Measurements from ENCODE around the gene CCDC201. TPM values are rescaled to one million over a fixed set of nuclear protein-coding genes. Genes with fewer than 3 reads are reported as not detected.

CCDC201 gene
- polyA plus RNA-seq, 3 donors, result not detected

- Histone ChIP-seq H3K36me3 (replicated peaks in 1 of 2; ENCODE audit: control insufficient read depth in 1 of 2, insufficient read depth in 2 of 2, low read length in 2 of 2) (no peaks in the 10 kb centered on the region), H2AFZ (ENCODE audit: insufficient read depth, low read depth, low read length, poor library complexity, severe bottlenecking) (no peak overlapping the region), H3K27me3 (ENCODE audit: control insufficient read depth in 2 of 2, insufficient read depth in 2 of 2, low read length in 2 of 2) (peaks cover 27 to 46% of the 10 kb centered on the region in 2 donors), H3K27ac (ENCODE audit: low read depth in 1 of 2, low read length in 2 of 2) (no peak overlapping the region), H3K9ac (ENCODE audit: insufficient read depth, low read length, poor library complexity, severe bottlenecking) (no peak overlapping the region), H3K4me3 (replicated peaks in 1 of 3; ENCODE audit: low read depth in 2 of 3, low read length in 3 of 3) (no peak overlapping the region), H3K4me2 (replicated peaks; ENCODE audit: extremely low read depth, low read length, poor library complexity, severe bottlenecking) (no peak overlapping the region), H3K9me3 (replicated peaks in 1 of 2; ENCODE audit: control insufficient read depth in 1 of 2, insufficient read depth in 1 of 2, low read length in 2 of 2) (peaks cover 0 to 15% of the 10 kb centered on the region in 2 donors), H4K20me1 (ENCODE audit: insufficient read depth, low read length) (no peaks in the 10 kb centered on the region), H3K79me2 (ENCODE audit: insufficient read depth, low read length) (no peaks in the 10 kb centered on the region), H3K4me1 (ENCODE audit: control insufficient read depth in 1 of 2, insufficient read depth in 2 of 2, low read length in 2 of 2) (no peaks in the 10 kb centered on the region)
- intact Hi-C loops (cut with micrococcal nuclease), result no loop called here
- TF ChIP-seq, protein P1, sequence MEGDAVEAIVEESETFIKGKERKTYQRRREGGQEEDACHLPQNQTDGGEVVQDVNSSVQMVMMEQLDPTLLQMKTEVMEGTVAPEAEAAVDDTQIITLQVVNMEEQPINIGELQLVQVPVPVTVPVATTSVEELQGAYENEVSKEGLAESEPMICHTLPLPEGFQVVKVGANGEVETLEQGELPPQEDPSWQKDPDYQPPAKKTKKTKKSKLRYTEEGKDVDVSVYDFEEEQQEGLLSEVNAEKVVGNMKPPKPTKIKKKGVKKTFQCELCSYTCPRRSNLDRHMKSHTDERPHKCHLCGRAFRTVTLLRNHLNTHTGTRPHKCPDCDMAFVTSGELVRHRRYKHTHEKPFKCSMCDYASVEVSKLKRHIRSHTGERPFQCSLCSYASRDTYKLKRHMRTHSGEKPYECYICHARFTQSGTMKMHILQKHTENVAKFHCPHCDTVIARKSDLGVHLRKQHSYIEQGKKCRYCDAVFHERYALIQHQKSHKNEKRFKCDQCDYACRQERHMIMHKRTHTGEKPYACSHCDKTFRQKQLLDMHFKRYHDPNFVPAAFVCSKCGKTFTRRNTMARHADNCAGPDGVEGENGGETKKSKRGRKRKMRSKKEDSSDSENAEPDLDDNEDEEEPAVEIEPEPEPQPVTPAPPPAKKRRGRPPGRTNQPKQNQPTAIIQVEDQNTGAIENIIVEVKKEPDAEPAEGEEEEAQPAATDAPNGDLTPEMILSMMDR (IDR thresholded peaks at IDR 0.05), result peak; percentile 61
- DNase-seq, result no peak
- H3K9me3 Mint-ChIP-seq, result peaks cover 0 to 7% (median 0%) of the 10 kb centered on the region in 7 donors
- no CpG with 5 or more reads among the region's 6 CpGs for WGBS (ENCODE audit: insufficient coverage)
- H3K27me3 Mint-ChIP-seq (ENCODE audit: low read depth in 3 of 3), result peaks cover 36 to 66% (median 53%) of the 10 kb centered on the region in 3 donors
- no peak overlapping the region for H3K27ac Mint-ChIP-seq
- H3K4me1 Mint-ChIP-seq, result no peaks in the 10 kb centered on the region
- H3K36me3 Mint-ChIP-seq, result no peaks in the 10 kb centered on the region
- H3K4me3 Mint-ChIP-seq, result no peak overlapping the region
Observed at GRCh38 chr7:45890902-45891461, 18.1 kb upstream of the CCDC201 start.

DNA sequence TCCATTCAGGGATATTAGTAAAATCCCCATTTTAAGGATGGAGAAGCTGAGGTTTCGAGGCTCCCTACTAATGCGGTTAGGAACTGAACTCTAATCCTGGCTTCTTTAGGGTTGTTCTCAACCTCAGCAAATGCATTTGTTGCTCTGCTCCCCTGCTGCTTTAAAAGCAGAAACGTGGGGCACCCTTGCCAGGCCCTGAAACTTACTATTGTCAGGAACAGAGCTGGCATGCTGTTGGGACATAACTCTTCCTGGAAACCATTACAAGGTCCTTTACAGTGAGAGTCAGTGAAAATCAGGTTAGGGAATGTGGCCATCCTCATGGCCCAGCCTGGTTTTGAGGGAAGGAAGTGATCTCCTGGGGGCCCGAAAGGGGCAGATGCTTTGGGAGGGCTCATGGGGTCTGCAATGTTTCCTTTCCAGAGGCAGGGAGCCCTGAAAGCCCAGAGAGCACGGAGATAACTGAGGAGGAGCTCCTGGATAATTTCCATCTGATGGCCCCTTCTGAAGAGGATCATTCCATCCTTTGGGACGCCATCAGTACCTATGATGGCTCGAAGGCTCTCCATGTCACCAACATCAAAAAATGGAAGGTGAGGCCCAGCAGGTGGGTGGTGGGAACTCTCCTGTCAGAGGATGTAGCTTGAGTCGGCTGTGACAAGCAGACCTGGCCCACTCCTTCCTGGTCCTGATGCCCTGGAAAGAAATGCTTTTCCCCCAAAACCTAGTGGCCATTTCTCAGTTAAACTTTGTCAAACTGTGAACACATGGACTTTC lies 17.4 kb upstream of the CCDC201 start:
- H3K4me3 ChIP-seq (replicated peaks in 1 of 3; ENCODE audit: low read depth in 2 of 3, low read length in 3 of 3), result no peak overlapping the region
- no peak overlapping the region for H3K4me2 ChIP-seq (replicated peaks; ENCODE audit: extremely low read depth, low read length, poor library complexity, severe bottlenecking)
- H3K9ac ChIP-seq (ENCODE audit: insufficient read depth, low read length, poor library complexity, severe bottlenecking), result no peak overlapping the region
- H4K20me1 ChIP-seq (ENCODE audit: insufficient read depth, low read length), result no peaks in the 10 kb centered on the region
- TF ChIP-seq, protein P1 (IDR thresholded peaks at IDR 0.05), result no peak
- no peaks in the 10 kb centered on the region for H3K4me1 ChIP-seq (ENCODE audit: control insufficient read depth in 1 of 2, insufficient read depth in 2 of 2, low read length in 2 of 2)
- no peaks in the 10 kb centered on the region for H3K36me3 ChIP-seq (replicated peaks in 1 of 2; ENCODE audit: control insufficient read depth in 1 of 2, insufficient read depth in 2 of 2, low read length in 2 of 2)
- 83% methylated on average over 3 of the region's 8 CpGs for WGBS (ENCODE audit: insufficient coverage)
- H3K9me3 ChIP-seq (replicated peaks in 1 of 2; ENCODE audit: control insufficient read depth in 1 of 2, insufficient read depth in 1 of 2, low read length in 2 of 2), result peaks cover 0 to 15% of the 10 kb centered on the region in 2 donors
- H3K27me3 ChIP-seq (ENCODE audit: control insufficient read depth in 2 of 2, insufficient read depth in 2 of 2, low read length in 2 of 2), result peaks cover 23 to 49% of the 10 kb centered on the region in 2 donors
- H3K27me3 Mint-ChIP-seq (ENCODE audit: low read depth in 3 of 3), result peaks cover 37 to 70% (median 54%) of the 10 kb centered on the region in 3 donors
- no peaks in the 10 kb centered on the region for H3K36me3 Mint-ChIP-seq
- intact Hi-C loops (cut with micrococcal nuclease), result no loop called here
- H3K27ac ChIP-seq (ENCODE audit: low read depth in 1 of 2, low read length in 2 of 2), result no peak overlapping the region
- H3K4me3 Mint-ChIP-seq, result no peak overlapping the region
- H2AFZ ChIP-seq (ENCODE audit: insufficient read depth, low read depth, low read length, poor library complexity, severe bottlenecking), result no peak overlapping the region
- no peaks in the 10 kb centered on the region for H3K79me2 ChIP-seq (ENCODE audit: insufficient read depth, low read length)
- no peak overlapping the region for H3K27ac Mint-ChIP-seq
- H3K9me3 Mint-ChIP-seq, result peaks cover 0 to 7% (median 0%) of the 10 kb centered on the region in 7 donors
- H3K4me1 Mint-ChIP-seq, result no peaks in the 10 kb centered on the region
- no peak for DNase-seq
